K562 (cell line): ENCODE measurements around the gene MSRB3.

Experiments
- CREB1 ChIP-seq, 2 experiments: sonication (generic) in 1 of 2; formaldehyde crosslinking in 1 of 2; IDR thresholded peaks; 2 replicates each; pipeline versions ENCODE4 v1.6.1 to v1.8.0; 2012 to 2022; ENCODE audit warnings: inconsistent platforms in 1 of 2, mild to moderate bottlenecking in 1 of 2, missing genetic modification reagents in 1 of 2, moderate library complexity in 1 of 2
- ETS2 ChIP-seq: IDR thresholded peaks from 2 replicates; pipeline ENCODE4 v1.6.1; 2016; ENCODE audit warnings: borderline replicate concordance, missing genetic modification characterization, mild to moderate bottlenecking, moderate library complexity, missing compliant biosample characterization; ENCODE audit not compliant: poor library complexity, severe bottlenecking
- POLR2AphosphoS5 ChIP-seq: IDR thresholded peaks from 2 replicates; pipeline ENCODE4 v1.6.1; 2011; ENCODE audit warnings: mild to moderate bottlenecking, low read depth, low read length, moderate library complexity; ENCODE audit not compliant: control insufficient read depth, insufficient read depth
- SMC3 ChIP-seq: conservative IDR thresholded peaks from 2 replicates; pipeline ENCODE4 v1.6.1; 2011; ENCODE audit warnings: low read depth, low read length, improper control_type of control experiment; ENCODE audit not compliant: insufficient read depth
- TF ChIP-seq, protein P1 (sequence below): fragments of 450-650 bp; formaldehyde crosslinking; IDR thresholded peaks from 2 replicates; pipeline ENCODE4 v1.4.0; 2022; ENCODE audit warnings: mild to moderate bottlenecking, moderate library complexity
- TF ChIP-seq, protein P2 (sequence below): fragments of 450-650 bp; formaldehyde crosslinking; conservative IDR thresholded peaks from 2 replicates; pipeline ENCODE4 v1.4.0; 2022; ENCODE audit warnings: mild to moderate bottlenecking, missing genetic modification characterization
- TF ChIP-seq, protein P3 (sequence below): fragments of 250-450 bp; sonication (Bioruptor Pico); IDR thresholded peaks from 2 replicates; pipeline ENCODE4 v1.5.0; 2021; ENCODE audit warnings: mild to moderate bottlenecking, borderline replicate concordance
- TF ChIP-seq, protein P4 (sequence below): fragments of 250-450 bp; sonication (Bioruptor Pico); IDR thresholded peaks from 2 replicates; pipeline ENCODE4 v1.5.1; 2021; ENCODE audit warnings: mild to moderate bottlenecking

DNA sequence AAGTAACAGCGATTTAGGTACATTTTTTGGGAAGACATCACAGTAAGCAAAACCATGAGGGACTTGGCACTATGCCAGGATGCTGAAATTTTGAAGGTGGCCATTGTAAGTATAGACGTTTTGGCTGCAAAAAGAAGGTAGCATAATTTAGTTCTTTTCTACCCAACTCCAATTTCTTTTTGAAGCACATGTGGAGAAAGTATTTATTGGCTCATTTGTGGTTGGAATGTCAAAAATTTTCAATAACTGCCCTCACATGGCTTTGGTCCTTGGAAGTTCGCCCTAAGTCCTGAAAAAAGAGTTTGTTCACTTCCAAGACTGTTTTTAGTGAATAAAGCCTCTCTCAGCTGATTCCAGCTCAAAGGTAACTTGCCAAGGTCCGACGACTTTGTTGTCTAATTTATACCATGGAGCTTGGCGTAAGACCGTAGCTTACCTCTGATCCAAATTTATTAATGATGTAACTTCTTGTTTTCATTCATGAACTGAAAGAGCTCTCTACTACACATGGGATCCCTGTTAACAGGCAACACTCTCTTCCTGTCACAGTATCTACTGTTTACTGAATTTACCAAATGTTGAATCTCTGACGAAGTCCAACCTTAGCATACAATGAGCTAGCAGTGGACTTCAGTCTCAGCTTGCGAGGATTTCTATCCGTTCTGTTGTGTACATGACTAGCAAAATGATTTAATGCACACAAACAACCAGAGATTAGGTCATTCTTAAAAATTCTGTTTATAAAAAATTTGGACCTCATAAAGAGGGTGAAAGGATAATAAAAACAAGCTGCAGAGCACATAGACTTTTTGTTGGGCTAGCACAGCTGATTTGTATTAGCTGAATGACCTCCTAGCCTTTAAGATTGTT lies 49.0 kb downstream of the MSRB3 start:
- TF ChIP-seq, protein P1, sequence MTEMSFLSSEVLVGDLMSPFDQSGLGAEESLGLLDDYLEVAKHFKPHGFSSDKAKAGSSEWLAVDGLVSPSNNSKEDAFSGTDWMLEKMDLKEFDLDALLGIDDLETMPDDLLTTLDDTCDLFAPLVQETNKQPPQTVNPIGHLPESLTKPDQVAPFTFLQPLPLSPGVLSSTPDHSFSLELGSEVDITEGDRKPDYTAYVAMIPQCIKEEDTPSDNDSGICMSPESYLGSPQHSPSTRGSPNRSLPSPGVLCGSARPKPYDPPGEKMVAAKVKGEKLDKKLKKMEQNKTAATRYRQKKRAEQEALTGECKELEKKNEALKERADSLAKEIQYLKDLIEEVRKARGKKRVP (CRISPR knock-in tag): no peak
- TF ChIP-seq ETS2 (tag): no peak
- TF ChIP-seq, protein P2, sequence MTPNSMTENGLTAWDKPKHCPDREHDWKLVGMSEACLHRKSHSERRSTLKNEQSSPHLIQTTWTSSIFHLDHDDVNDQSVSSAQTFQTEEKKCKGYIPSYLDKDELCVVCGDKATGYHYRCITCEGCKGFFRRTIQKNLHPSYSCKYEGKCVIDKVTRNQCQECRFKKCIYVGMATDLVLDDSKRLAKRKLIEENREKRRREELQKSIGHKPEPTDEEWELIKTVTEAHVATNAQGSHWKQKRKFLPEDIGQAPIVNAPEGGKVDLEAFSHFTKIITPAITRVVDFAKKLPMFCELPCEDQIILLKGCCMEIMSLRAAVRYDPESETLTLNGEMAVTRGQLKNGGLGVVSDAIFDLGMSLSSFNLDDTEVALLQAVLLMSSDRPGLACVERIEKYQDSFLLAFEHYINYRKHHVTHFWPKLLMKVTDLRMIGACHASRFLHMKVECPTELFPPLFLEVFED (CRISPR knock-in tag): no peak
- TF ChIP-seq POLR2AphosphoS5: no peak
- TF ChIP-seq, protein P3, sequence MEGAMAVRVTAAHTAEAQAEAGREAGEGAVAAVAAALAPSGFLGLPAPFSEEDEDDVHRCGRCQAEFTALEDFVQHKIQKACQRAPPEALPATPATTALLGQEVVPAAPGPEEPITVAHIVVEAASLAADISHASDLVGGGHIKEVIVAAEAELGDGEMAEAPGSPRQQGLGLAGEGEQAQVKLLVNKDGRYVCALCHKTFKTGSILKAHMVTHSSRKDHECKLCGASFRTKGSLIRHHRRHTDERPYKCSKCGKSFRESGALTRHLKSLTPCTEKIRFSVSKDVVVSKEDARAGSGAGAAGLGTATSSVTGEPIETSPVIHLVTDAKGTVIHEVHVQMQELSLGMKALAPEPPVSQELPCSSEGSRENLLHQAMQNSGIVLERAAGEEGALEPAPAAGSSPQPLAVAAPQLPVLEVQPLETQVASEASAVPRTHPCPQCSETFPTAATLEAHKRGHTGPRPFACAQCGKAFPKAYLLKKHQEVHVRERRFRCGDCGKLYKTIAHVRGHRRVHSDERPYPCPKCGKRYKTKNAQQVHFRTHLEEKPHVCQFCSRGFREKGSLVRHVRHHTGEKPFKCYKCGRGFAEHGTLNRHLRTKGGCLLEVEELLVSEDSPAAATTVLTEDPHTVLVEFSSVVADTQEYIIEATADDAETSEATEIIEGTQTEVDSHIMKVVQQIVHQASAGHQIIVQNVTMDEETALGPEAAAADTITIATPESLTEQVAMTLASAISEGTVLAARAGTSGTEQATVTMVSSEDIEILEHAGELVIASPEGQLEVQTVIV: no peak
- TF ChIP-seq, protein P4, sequence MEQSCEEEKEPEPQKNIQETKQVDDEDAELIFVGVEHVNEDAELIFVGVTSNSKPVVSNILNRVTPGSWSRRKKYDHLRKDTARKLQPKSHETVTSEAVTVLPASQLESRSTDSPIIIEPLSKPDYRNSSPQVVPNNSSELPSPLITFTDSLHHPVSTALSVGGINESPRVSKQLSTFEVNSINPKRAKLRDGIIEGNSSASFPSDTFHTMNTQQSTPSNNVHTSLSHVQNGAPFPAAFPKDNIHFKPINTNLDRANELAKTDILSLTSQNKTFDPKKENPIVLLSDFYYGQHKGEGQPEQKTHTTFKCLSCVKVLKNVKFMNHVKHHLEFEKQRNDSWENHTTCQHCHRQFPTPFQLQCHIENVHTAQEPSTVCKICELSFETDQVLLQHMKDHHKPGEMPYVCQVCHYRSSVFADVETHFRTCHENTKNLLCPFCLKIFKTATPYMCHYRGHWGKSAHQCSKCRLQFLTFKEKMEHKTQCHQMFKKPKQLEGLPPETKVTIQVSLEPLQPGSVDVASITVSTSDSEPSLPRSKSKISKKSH (CRISPR knock-in tag): no peak
- no peak for TF ChIP-seq SMC3
- no peak for TF ChIP-seq CREB1 (IDR thresholded peaks at IDR 0.05)
- no peak for TF ChIP-seq CREB1 (CRISPR knock-in tag; IDR thresholded peaks at IDR 0.05)
